NK-92 treated with Interleukin-12 subunit alpha and Interleukin-12 subunit beta, amount 100 ng/mL, for 24 hours (cell line): Measurements from ENCODE around the gene PLEKHG4B.
A peak's percentile ranks its signal among the peaks of the same experiment; 100 is the strongest.
"Not testable (repeated sequence)": the region's sequence is repeated elsewhere in the genome, so short reads cannot be mapped to it uniquely, and the experiment has no call there.

Source experiments
- DNase-seq: peaks from one replicate; lab custom pipeline; 2025; lab: John Stamatoyannopoulos, UW

Gene PLEKHG4B

GRCh38 chr5:91556-92263 is at the start of gene PLEKHG4B:
TSS of gene PLEKHG4B (plus strand) at chr5:92168. CDS start at chr5:92232, 64 bp downstream.
- no peak for DNase-seq

GRCh38 chr5:42250-42649 is 49.7 kb upstream of the PLEKHG4B start:
- no peak for DNase-seq

GRCh38 chr5:48192-48591 is 43.8 kb upstream of the PLEKHG4B start:
- no peak for DNase-seq

- DNase-seq = peak; percentile 35
Observed at GRCh38 chr5:49530-49929, 42.4 kb upstream of the PLEKHG4B start.

- DNase-seq = no peak
Observed at GRCh38 chr5:49953-50544, 41.9 kb upstream of the PLEKHG4B start.

GRCh38 chr5:50724-51499 is 41.1 kb upstream of the PLEKHG4B start:
- no peak for DNase-seq

GRCh38 chr5:51500-51823 is 40.5 kb upstream of the PLEKHG4B start:
- DNase-seq = no peak

- DNase-seq = no peak
Observed at GRCh38 chr5:53381-54174, 38.4 kb upstream of the PLEKHG4B start.

- no peak for DNase-seq
Observed at GRCh38 chr5:54175-54730, 37.7 kb upstream of the PLEKHG4B start.

GRCh38 chr5:54876-55569 is 36.9 kb upstream of the PLEKHG4B start:
- DNase-seq = no peak

GRCh38 chr5:56561-57290 is 35.2 kb upstream of the PLEKHG4B start:
- no peak for DNase-seq

GRCh38 chr5:60250-60649 is 31.7 kb upstream of the PLEKHG4B start:
- DNase-seq = not testable (repeated sequence)

- no peak for DNase-seq
Observed at GRCh38 chr5:70440-70839, 21.5 kb upstream of the PLEKHG4B start.

- not testable (repeated sequence) for DNase-seq
Observed at GRCh38 chr5:72316-73180, 19.4 kb upstream of the PLEKHG4B start.

- DNase-seq = not testable (repeated sequence)
Observed at GRCh38 chr5:73181-73447, 18.9 kb upstream of the PLEKHG4B start.

- no peak for DNase-seq
Observed at GRCh38 chr5:73768-74502, 18.0 kb upstream of the PLEKHG4B start.

- DNase-seq = no peak
Observed at GRCh38 chr5:74503-75109, 17.4 kb upstream of the PLEKHG4B start.

GRCh38 chr5:75331-76320 is 16.3 kb upstream of the PLEKHG4B start:
- no peak for DNase-seq
